ENCODE data around the gene NUDT22. TPM values are rescaled to one million over a fixed set of nuclear protein-coding genes. Genes with fewer than 3 reads are reported as not detected.

Gene NUDT22
- total RNA-seq, 1 donor from 2014 or later, result 35.6 TPM

DNA sequence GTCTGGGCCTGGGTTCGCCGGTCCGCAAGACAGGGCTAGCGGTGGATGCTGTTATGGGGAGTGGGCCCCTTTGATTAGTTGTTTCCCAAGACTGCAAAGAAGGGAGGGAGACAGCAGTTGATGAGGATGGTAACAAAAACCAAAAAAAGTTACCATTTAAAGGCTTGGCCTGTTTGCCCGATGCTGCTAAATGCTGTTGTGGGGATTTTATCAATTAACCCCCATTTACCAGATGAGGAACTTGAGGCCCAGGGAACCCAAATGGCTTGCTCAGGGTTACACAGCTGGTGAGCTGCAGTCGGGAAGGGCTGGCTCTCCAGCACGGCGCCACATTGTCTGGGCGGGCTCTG, 3.4 kb upstream of the NUDT22 start:
- peaks cover 15% of the 10 kb centered on the region for H3K4me1 Mint-ChIP-seq
- H3K9me3 Mint-ChIP-seq, result no peaks in the 10 kb centered on the region
- H3K36me3 Mint-ChIP-seq, result no peaks in the 10 kb centered on the region
- no peak for TF ChIP-seq CTCF (IDR thresholded peaks at IDR 0.05; ENCODE audit: unreplicated experiment)
- no peaks in the 10 kb centered on the region for H3K27me3 Mint-ChIP-seq (ENCODE audit: low read depth)
- DNase-seq (ENCODE audit: low spot score in 2 of 2, unreplicated experiment in 2 of 2), result no peak
- H3K27ac Mint-ChIP-seq, result no peak overlapping the region
- H3K4me3 Mint-ChIP-seq, result no peak overlapping the region

GRCh38 chr11:64223001-64223651, 2.9 kb upstream of the NUDT22 start:
- DNase-seq (ENCODE audit: low spot score in 2 of 2, unreplicated experiment in 2 of 2), result no peak

GRCh38 chr11:64224151-64224890, 1.8 kb upstream of the NUDT22 start:
- Mint-ChIP-seq H3K27ac (no peak overlapping the region), H3K36me3 (no peaks in the 10 kb centered on the region), H3K4me3 (peak overlapping the region; percentile 81), H3K9me3 (no peaks in the 10 kb centered on the region), H3K27me3 (ENCODE audit: low read depth) (no peaks in the 10 kb centered on the region), H3K4me1 (peaks cover 17% of the 10 kb centered on the region)
- TF ChIP-seq CTCF (IDR thresholded peaks at IDR 0.05; ENCODE audit: unreplicated experiment), result no peak
- no peak for DNase-seq (ENCODE audit: low spot score in 2 of 2, unreplicated experiment in 2 of 2)

More at GRCh38 chr11:64223001-64223651, 2.9 kb upstream of the NUDT22 start:
- H3K27me3 Mint-ChIP-seq (ENCODE audit: low read depth), result no peaks in the 10 kb centered on the region
- H3K9me3 Mint-ChIP-seq, result no peaks in the 10 kb centered on the region
- TF ChIP-seq CTCF (IDR thresholded peaks at IDR 0.05; ENCODE audit: unreplicated experiment), result no peak
- H3K27ac Mint-ChIP-seq, result no peak overlapping the region
- H3K36me3 Mint-ChIP-seq, result no peaks in the 10 kb centered on the region
- H3K4me1 Mint-ChIP-seq, result peaks cover 17% of the 10 kb centered on the region
- no peak overlapping the region for H3K4me3 Mint-ChIP-seq

DNA sequence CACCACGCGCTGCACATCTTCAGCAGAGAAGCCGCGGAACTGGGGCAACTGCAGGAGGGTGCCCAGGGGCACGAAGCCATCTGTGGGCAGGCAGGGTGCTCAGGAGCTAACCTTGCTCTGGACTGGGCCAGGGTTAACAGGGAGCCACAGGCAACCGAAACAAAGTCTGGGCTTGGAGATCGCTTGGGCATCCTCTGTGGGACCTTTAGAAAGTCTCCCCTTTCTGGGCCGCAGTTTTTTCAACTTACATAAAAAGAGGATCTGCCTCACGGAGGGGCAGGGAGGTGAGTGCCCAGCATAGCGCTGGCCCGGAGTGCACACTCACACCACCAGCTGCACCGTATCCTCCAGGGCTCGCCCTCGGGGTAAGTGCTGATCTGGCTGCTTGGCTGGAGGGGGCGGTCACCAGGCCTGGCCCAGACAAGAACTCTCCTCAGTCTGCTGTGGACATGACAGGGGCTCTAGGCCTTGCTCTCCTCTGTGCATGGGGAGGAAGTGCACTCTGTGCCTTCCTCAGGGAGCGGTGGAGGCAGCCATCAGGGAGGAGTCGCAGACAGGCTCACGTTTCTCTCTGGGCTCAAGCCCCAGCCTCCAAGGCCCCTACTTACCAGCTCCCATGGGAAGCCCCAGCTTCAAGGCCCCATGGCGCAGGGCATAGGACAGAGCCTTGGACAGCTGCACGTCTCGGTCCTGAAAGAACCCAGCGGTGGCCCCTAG, 1.0 kb upstream of the NUDT22 start:
- Mint-ChIP-seq H3K9me3 (no peaks in the 10 kb centered on the region), H3K36me3 (no peaks in the 10 kb centered on the region), H3K27me3 (ENCODE audit: low read depth) (no peaks in the 10 kb centered on the region), H3K4me1 (peaks cover 19% of the 10 kb centered on the region), H3K4me3 (peak overlapping the region; percentile 81), H3K27ac (peak overlapping the region; percentile 75)
- no peak for DNase-seq (ENCODE audit: low spot score in 2 of 2, unreplicated experiment in 2 of 2)
- no peak for TF ChIP-seq CTCF (IDR thresholded peaks at IDR 0.05; ENCODE audit: unreplicated experiment)

DNA sequence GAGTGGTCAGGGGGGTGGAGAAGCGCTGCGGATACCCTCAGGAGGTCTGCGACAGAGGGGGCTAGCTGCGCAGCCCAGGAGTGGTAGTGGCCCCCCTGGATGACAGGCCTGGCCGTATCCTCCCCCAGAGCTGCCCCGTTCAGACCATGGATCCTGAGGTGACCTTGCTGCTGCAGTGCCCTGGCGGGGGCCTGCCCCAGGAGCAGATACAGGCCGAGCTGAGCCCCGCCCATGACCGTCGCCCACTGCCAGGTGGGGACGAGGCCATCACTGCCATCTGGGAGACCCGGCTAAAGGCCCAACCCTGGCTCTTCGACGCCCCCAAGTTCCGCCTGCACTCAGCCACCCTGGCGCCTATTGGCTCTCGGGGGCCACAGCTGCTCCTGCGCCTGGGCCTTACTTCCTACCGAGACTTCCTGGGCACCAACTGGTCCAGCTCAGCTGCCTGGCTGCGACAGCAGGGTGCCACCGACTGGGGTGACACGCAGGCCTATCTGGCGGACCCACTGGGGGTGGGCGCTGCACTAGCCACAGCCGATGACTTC, 505 bp downstream of the NUDT22 start:
- TF ChIP-seq CTCF (IDR thresholded peaks at IDR 0.05; ENCODE audit: unreplicated experiment), result no peak
- Mint-ChIP-seq H3K4me3 (peak overlapping the region; percentile 81), H3K36me3 (no peaks in the 10 kb centered on the region), H3K9me3 (no peaks in the 10 kb centered on the region), H3K4me1 (peaks cover 24% of the 10 kb centered on the region), H3K27ac (peak overlapping the region; percentile 66), H3K27me3 (ENCODE audit: low read depth) (no peaks in the 10 kb centered on the region)
- no peak for DNase-seq (ENCODE audit: low spot score in 2 of 2, unreplicated experiment in 2 of 2)
